GM06990 (cell line): Measurements from ENCODE around the gene MED1.
"Not testable (repeated sequence)": the region's sequence is repeated elsewhere in the genome, so short reads cannot be mapped to it uniquely, and the experiment has no call there.

Source experiments
- DNase-seq: peaks from one replicate; pipeline ENCODE4 v3.0.0-alpha.2; 2011; ENCODE audit not compliant: insufficient read length; ENCODE audit errors: extremely low read depth
- H3K27me3 ChIP-seq: replicated peaks from 2 replicates; pipeline ENCODE4 v1.6.0; 2011; ENCODE audit warnings: low read length; ENCODE audit not compliant: control insufficient read depth, insufficient read depth
- H3K36me3 ChIP-seq: 2 replicates; pipeline ENCODE4 v1.5.1; 2011; ENCODE audit warnings: low read length; ENCODE audit not compliant: control insufficient read depth, insufficient read depth
- H3K4me3 ChIP-seq: replicated peaks from 2 replicates; pipeline ENCODE4 v1.5.1; 2011; ENCODE audit warnings: low read depth, mild to moderate bottlenecking, control low read depth, low read length
- CTCF ChIP-seq: IDR thresholded peaks from 2 replicates; pipeline ENCODE4 v1.5.1; 2011; ENCODE audit warnings: low read length, control low read depth, mild to moderate bottlenecking, inconsistent platforms; ENCODE audit not compliant: insufficient read depth, poor library complexity, severe bottlenecking

The MED1 gene

GRCh38 chr17:39484178-39484577, 33.1 kb upstream of the MED1 start:
- Histone ChIP-seq H3K27me3 (no peaks in the 10 kb centered on the region), H3K36me3 (peaks cover 4% of the 10 kb centered on the region), H3K4me3 (no peak overlapping the region)
- no peak for TF ChIP-seq CTCF
- DNase-seq: peak; percentile 44

- Histone ChIP-seq H3K36me3 (peaks cover 5% of the 10 kb centered on the region), H3K4me3 (no peak overlapping the region), H3K27me3 (no peaks in the 10 kb centered on the region)
- DNase-seq: no peak
- no peak for TF ChIP-seq CTCF
Observed at GRCh38 chr17:39483506-39483905, 32.4 kb upstream of the MED1 start.

GRCh38 chr17:39479631-39480030, 28.6 kb upstream of the MED1 start:
- not testable (repeated sequence) for H3K36me3 ChIP-seq, DNase-seq, H3K27me3 ChIP-seq, H3K4me3 ChIP-seq

- DNase-seq: no peak
- no peak overlapping the region for H3K4me3 ChIP-seq
- TF ChIP-seq CTCF: no peak
- H3K36me3 ChIP-seq: peaks cover 6% of the 10 kb centered on the region
- H3K27me3 ChIP-seq: no peaks in the 10 kb centered on the region
Observed at GRCh38 chr17:39473310-39473709, 22.2 kb upstream of the MED1 start.

GRCh38 chr17:39468610-39469009, 17.5 kb upstream of the MED1 start:
- not testable (repeated sequence) for H3K4me3 ChIP-seq, H3K27me3 ChIP-seq, DNase-seq, H3K36me3 ChIP-seq

- not testable (repeated sequence) for DNase-seq, H3K27me3 ChIP-seq, H3K36me3 ChIP-seq
- peak overlapping the region; percentile 97 for H3K4me3 ChIP-seq
Observed at GRCh38 chr17:39464639-39465181, 13.6 kb upstream of the MED1 start.

GRCh38 chr17:39462631-39463375, 11.7 kb upstream of the MED1 start:
- TF ChIP-seq CTCF: no peak

More at GRCh38 chr17:39462631-39463375, 11.7 kb upstream of the MED1 start:
- H3K36me3 ChIP-seq: peaks cover 2% of the 10 kb centered on the region
- DNase-seq: no peak
- no peaks in the 10 kb centered on the region for H3K27me3 ChIP-seq
- peak overlapping the region; percentile 97 for H3K4me3 ChIP-seq
